Activated naive CD4-positive, alpha-beta T cell treated with anti-CD3 and anti-CD28 coated beads, Interleukin-2, amount 50 U/mL, for 24 hours (primary cell): ENCODE measurements around the gene SETD2.
"Not testable (repeated sequence)": the region's sequence is repeated elsewhere in the genome, so short reads cannot be mapped to it uniquely, and the experiment has no call there.

Experiments used
- H3K27ac Mint-ChIP-seq: one replicate; pipeline ENCODE4 v1.8.0; 2021; ENCODE audit warnings: mild to moderate bottlenecking, mixed read lengths
- H3K27me3 Mint-ChIP-seq: one replicate; pipeline ENCODE4 v1.8.0; 2021; ENCODE audit warnings: mixed read lengths
- H3K36me3 Mint-ChIP-seq: one replicate; pipeline ENCODE4 v1.8.0; 2021; ENCODE audit warnings: mixed read lengths
- H3K4me1 Mint-ChIP-seq: one replicate; pipeline ENCODE4 v1.8.0; 2021; ENCODE audit warnings: mixed read lengths
- H3K4me3 Mint-ChIP-seq: one replicate; pipeline ENCODE4 v1.8.0; 2021; ENCODE audit warnings: mild to moderate bottlenecking, mixed read lengths
- H3K9me3 Mint-ChIP-seq: one replicate; pipeline ENCODE4 v1.8.0; 2021; ENCODE audit warnings: mixed read lengths

Gene SETD2

GRCh38 chr3:47092090-47092489 lies 71.8 kb downstream of the SETD2 start:
- no peaks in the 10 kb centered on the region for H3K27me3 Mint-ChIP-seq
- H3K4me3 Mint-ChIP-seq: no peak overlapping the region
- no peaks in the 10 kb centered on the region for H3K9me3 Mint-ChIP-seq
- H3K36me3 Mint-ChIP-seq: peaks cover 10% of the 10 kb centered on the region
- peaks cover 15% of the 10 kb centered on the region for H3K4me1 Mint-ChIP-seq
- no peak overlapping the region for H3K27ac Mint-ChIP-seq

DNA sequence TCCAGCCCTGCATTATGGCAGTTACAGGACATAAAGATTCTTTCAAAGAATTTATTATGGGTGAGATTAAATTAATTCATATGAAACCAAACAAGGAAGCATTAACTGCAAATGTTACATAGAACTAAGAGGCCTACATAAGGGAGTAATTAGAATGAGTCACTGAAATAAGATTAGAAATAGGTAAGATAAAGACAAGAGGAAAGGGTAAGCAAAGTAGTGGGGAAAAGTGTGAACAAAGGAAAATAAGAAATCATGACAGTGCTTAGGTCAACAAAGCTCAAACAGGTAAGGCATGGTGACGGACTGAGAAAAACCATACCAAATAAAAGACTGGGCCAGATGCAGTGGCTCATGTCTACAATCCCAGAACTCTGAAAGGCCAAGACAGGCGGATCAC lies 74.3 kb downstream of the SETD2 start:
- Mint-ChIP-seq H3K4me1 (peaks cover 13% of the 10 kb centered on the region), H3K9me3 (no peaks in the 10 kb centered on the region), H3K27me3 (no peaks in the 10 kb centered on the region), H3K27ac (no peak overlapping the region), H3K36me3 (peaks cover 13% of the 10 kb centered on the region), H3K4me3 (no peak overlapping the region)

DNA sequence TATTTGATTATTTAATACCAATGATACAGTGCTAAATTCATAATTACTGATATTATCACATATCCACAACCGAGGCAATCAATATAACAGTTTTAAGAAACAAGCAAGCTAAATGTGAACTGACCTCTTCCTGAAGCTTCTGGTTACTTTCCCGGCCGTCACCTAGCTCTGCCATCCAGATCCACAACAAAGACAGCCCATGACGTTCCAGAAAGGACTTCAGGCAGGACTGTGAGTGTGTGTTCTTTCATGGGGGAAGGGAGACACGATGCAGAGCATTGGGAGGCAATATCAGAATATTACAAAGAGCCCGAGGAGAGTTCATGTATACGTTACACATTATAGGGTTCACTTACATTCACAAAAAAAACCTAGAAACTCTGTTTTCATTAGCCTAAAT lies 77.8 kb downstream of the SETD2 start:
- Mint-ChIP-seq H3K4me1 (peaks cover 32% of the 10 kb centered on the region), H3K27ac (no peak overlapping the region), H3K27me3 (no peaks in the 10 kb centered on the region), H3K9me3 (no peaks in the 10 kb centered on the region), H3K36me3 (peaks cover 29% of the 10 kb centered on the region), H3K4me3 (no peak overlapping the region)

- Mint-ChIP-seq H3K27me3 (no peaks in the 10 kb centered on the region), H3K36me3 (peaks cover 32% of the 10 kb centered on the region), H3K4me1 (peaks cover 37% of the 10 kb centered on the region), H3K27ac (peak overlapping the region; percentile 57), H3K9me3 (no peaks in the 10 kb centered on the region), H3K4me3 (no peak overlapping the region)
These were observed 80.1 kb downstream of the SETD2 start for GRCh38 chr3:47083786-47084185.

- H3K27ac Mint-ChIP-seq: peak overlapping the region; percentile 76
- H3K4me1 Mint-ChIP-seq: peaks cover 34% of the 10 kb centered on the region
- peaks cover 27% of the 10 kb centered on the region for H3K36me3 Mint-ChIP-seq
These were observed 81.4 kb downstream of the SETD2 start for GRCh38 chr3:47082519-47082918.

DNA sequence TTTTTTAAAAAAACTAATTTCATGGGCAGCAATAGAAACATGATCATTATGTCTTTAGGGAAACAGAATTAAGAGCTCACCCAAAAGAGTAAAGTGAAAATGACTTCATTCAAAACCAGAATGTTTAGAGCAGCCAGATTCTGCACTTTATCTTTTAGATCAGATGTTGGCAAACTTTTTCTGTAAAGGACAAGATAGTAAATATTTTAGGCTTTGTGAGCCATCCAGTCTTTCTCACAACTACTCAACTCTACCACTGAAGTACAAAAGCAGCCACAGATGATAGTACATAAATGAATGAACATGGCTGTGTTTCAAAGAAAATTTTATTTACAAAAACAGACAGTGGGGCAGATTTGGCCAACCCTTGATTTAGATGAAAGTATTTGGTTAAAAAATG lies 84.5 kb downstream of the SETD2 start:
- Mint-ChIP-seq H3K36me3 (peaks cover 27% of the 10 kb centered on the region), H3K27ac (peak overlapping the region; percentile 44)

More at GRCh38 chr3:47082519-47082918, 81.4 kb downstream of the SETD2 start:
- Mint-ChIP-seq H3K4me3 (no peak overlapping the region), H3K9me3 (no peaks in the 10 kb centered on the region), H3K27me3 (no peaks in the 10 kb centered on the region)

DNA sequence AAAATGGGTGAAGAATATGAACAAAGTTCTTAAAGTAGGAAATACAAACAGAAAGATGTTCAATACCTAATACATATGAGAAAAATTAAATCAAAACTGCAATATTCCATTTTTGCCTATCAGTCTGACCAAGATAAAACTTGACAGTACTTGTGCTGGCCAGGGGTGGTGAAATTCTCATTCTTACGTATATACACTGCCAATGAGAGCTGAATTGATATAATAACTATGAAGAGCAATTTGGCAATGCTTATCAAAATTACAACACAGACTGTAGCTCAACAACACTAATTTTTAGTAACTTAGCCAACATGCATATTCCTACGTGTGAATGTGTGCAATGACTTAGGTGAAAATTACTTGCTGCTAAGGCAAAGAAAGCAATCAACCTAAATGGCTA lies 90.2 kb downstream of the SETD2 start:
- no peaks in the 10 kb centered on the region for H3K27me3 Mint-ChIP-seq
- H3K27ac Mint-ChIP-seq: no peak overlapping the region
- peaks cover 16% of the 10 kb centered on the region for H3K36me3 Mint-ChIP-seq
- peaks cover 46% of the 10 kb centered on the region for H3K4me1 Mint-ChIP-seq
- H3K4me3 Mint-ChIP-seq: no peak overlapping the region
- H3K9me3 Mint-ChIP-seq: no peaks in the 10 kb centered on the region

More for the DNA sequence above, 84.5 kb downstream of the SETD2 start:
- Mint-ChIP-seq H3K4me3 (no peak overlapping the region), H3K4me1 (peaks cover 44% of the 10 kb centered on the region), H3K9me3 (no peaks in the 10 kb centered on the region), H3K27me3 (no peaks in the 10 kb centered on the region)

- H3K4me3 Mint-ChIP-seq: no peak overlapping the region
- H3K27me3 Mint-ChIP-seq: no peaks in the 10 kb centered on the region
- H3K9me3 Mint-ChIP-seq: no peaks in the 10 kb centered on the region
- H3K27ac Mint-ChIP-seq: peak overlapping the region; percentile 46
- peaks cover 37% of the 10 kb centered on the region for H3K4me1 Mint-ChIP-seq
- peaks cover 9% of the 10 kb centered on the region for H3K36me3 Mint-ChIP-seq
These were observed 93.1 kb downstream of the SETD2 start for GRCh38 chr3:47070770-47071169.

DNA sequence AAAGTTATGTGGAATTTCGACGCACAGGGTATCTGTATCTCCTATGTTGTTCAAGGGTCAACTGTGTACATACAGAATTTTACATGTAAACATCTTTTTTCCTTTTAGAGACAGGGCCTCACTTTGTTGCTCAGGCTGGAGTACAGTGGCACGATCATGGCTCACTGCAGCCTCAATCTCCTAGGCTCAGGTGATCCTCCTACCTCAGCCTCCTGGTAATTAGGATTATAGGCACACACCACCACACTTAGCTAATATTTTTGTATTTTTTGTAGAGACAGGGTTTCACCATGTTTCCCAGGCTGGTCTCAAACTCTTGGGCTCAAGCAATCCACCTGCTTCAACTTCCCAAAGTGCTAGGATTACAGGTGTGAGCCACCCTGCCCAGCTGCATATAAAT lies 97.7 kb downstream of the SETD2 start:
- not testable (repeated sequence) for H3K4me3 Mint-ChIP-seq

GRCh38 chr3:47065681-47066080 lies 98.2 kb downstream of the SETD2 start:
- Mint-ChIP-seq H3K27ac (no peak overlapping the region), H3K4me1 (peaks cover 32% of the 10 kb centered on the region), H3K36me3 (peaks cover 17% of the 10 kb centered on the region), H3K4me3 (no peak overlapping the region), H3K9me3 (no peaks in the 10 kb centered on the region), H3K27me3 (no peaks in the 10 kb centered on the region)

More for the DNA sequence above, 97.7 kb downstream of the SETD2 start:
- peaks cover 32% of the 10 kb centered on the region for H3K4me1 Mint-ChIP-seq
- not testable (repeated sequence) for H3K9me3 Mint-ChIP-seq, H3K27ac Mint-ChIP-seq, H3K27me3 Mint-ChIP-seq
- H3K36me3 Mint-ChIP-seq: peaks cover 15% of the 10 kb centered on the region

DNA sequence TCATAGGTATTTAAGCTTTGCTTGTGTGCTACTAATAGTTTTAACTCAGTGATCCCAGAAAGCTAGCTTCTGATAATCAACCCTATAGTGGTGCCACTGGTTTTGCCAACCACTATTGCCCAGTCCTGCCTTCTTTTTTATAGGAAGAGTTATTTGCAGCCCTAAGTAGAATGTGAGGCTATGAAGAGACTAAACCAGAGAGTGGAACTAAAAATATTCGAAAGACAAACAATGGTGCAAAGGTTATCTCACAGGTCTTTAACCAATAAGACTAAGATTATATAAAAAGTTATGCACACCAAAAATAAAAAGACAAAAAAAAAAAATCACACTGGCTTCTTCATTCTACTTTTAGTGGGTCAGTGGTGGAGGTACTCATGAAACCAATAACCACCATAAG lies 98.9 kb downstream of the SETD2 start:
- peaks cover 36% of the 10 kb centered on the region for H3K4me1 Mint-ChIP-seq
- H3K4me3 Mint-ChIP-seq: no peak overlapping the region
- H3K27me3 Mint-ChIP-seq: no peaks in the 10 kb centered on the region
- peaks cover 19% of the 10 kb centered on the region for H3K36me3 Mint-ChIP-seq
- H3K9me3 Mint-ChIP-seq: no peaks in the 10 kb centered on the region
- H3K27ac Mint-ChIP-seq: no peak overlapping the region

- peak overlapping the region; percentile 59 for H3K4me3 Mint-ChIP-seq
- H3K9me3 Mint-ChIP-seq: no peaks in the 10 kb centered on the region
- peaks cover 35% of the 10 kb centered on the region for H3K36me3 Mint-ChIP-seq
- peaks cover 66% of the 10 kb centered on the region for H3K4me1 Mint-ChIP-seq
- no peaks in the 10 kb centered on the region for H3K27me3 Mint-ChIP-seq
- peak overlapping the region; percentile 74 for H3K27ac Mint-ChIP-seq
These were observed 106.7 kb downstream of the SETD2 start for GRCh38 chr3:47057212-47057671.

DNA sequence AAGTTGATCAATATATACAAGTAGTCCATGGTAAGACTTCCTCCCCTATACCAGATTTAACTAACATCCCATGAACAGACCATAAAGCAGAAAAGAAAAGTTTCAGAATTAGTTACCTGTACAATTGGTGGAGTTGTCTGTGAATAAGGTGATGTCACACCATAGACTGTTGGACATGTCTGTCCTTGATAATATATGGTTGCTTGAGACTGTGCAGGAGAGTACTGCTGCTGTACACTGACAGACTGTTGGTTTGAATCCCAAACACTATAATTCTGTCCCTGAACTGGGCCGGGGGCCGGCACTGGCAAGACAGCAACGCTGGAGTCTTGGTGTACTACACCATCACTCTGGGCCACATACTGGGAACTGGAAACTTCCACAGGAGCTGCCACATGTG lies 107.2 kb downstream of the SETD2 start:
- peaks cover 32% of the 10 kb centered on the region for H3K36me3 Mint-ChIP-seq
- H3K4me3 Mint-ChIP-seq: peak overlapping the region; percentile 11
- peaks cover 60% of the 10 kb centered on the region for H3K4me1 Mint-ChIP-seq
- no peaks in the 10 kb centered on the region for H3K27me3 Mint-ChIP-seq
- peak overlapping the region; percentile 74 for H3K27ac Mint-ChIP-seq
- no peaks in the 10 kb centered on the region for H3K9me3 Mint-ChIP-seq

DNA sequence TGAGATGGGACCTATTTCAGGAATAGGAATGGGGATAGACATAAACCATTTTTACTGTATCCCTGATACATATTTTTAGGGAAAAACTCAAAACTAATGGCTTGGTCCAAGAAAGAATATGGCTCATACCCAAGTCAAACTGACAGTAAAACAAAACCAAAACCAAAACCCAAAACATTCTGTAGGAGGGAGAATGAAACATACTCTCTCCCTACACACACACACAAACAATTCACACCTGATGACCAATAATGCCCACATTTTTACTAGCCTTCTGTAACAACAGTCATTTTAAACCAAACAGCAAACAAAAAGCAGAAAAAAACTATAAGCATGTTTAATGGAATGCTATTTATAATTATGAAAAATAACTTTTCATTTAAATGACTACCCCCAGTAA lies 109.5 kb downstream of the SETD2 start:
- H3K4me1 Mint-ChIP-seq: peaks cover 52% of the 10 kb centered on the region
- H3K27me3 Mint-ChIP-seq: no peaks in the 10 kb centered on the region
- no peaks in the 10 kb centered on the region for H3K9me3 Mint-ChIP-seq
- no peak overlapping the region for H3K4me3 Mint-ChIP-seq
- peaks cover 29% of the 10 kb centered on the region for H3K36me3 Mint-ChIP-seq
- H3K27ac Mint-ChIP-seq: peak overlapping the region; percentile 30

DNA sequence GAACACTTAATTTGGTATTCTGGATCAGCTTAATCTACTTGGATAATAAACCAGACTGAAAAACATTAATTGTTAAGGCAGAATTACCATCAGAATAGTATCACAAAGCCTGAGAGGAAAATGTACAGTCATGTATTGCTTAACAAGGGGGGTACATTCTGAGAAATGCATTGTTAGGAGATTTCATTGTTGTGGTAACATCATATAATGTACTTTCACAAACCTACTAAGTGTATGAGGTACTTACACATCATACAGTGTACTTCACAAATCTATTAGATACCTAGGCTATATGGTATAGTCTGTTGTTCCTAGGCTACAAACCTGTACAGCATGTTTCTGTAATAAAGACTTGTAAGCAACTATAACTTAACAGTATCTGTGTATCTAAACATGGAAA lies 116.2 kb downstream of the SETD2 start:
- H3K4me3 Mint-ChIP-seq: no peak overlapping the region
- H3K36me3 Mint-ChIP-seq: peaks cover 9% of the 10 kb centered on the region

DNA sequence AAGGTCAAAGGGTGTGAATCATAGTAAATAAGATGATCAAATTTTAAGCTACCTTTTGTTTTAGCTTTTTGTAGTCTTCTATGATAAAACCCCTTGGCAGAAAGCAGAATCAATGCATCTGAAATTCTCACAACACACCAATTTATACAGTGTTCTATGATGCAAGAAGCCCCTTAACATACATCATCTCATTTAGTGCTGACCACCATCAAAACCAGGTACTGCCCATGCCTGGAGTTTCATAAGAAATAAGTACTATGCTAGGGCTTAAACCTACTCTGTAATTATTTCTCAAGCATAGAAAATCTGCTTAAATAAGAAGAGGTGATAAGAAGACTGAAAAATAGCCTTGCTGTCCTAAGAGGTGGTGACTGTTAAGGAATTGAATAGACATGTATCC lies 116.8 kb downstream of the SETD2 start:
- Mint-ChIP-seq H3K4me1 (peaks cover 23% of the 10 kb centered on the region), H3K9me3 (no peaks in the 10 kb centered on the region), H3K4me3 (no peak overlapping the region), H3K27ac (peak overlapping the region; percentile 26), H3K27me3 (no peaks in the 10 kb centered on the region), H3K36me3 (peaks cover 13% of the 10 kb centered on the region)

More for the DNA sequence above, 116.2 kb downstream of the SETD2 start:
- Mint-ChIP-seq H3K4me1 (peaks cover 23% of the 10 kb centered on the region), H3K27me3 (no peaks in the 10 kb centered on the region), H3K27ac (peak overlapping the region; percentile 26), H3K9me3 (no peaks in the 10 kb centered on the region)

DNA sequence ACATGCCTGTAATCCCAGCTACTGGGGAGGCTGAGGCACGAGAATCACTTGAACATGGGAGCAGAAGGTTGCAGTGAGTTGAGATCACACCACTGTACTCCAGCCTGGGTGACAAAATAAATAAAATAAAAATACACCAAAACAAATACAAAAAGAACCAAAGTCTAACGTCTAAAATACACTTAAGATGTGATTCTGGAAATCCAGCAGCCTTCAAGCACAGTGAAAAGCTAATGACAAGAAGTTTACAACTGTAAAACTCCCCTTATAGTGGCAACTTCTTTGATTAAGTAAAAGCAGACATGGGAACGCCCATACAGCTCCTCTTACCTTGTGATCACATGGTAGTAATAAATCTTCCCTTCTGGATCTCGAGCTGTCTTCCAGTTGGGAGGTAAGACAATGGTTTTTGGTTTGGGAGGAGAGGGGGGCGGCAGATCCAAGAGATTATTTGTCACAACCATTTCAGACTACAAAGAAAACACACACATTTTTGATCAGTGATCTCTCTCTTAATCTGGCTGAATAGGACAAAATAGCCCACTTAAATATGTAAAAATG lies 121.6 kb downstream of the SETD2 start:
- Mint-ChIP-seq H3K27ac (peak overlapping the region; percentile 49), H3K36me3 (peaks cover 27% of the 10 kb centered on the region), H3K9me3 (no peaks in the 10 kb centered on the region), H3K27me3 (no peaks in the 10 kb centered on the region), H3K4me1 (peaks cover 31% of the 10 kb centered on the region), H3K4me3 (no peak overlapping the region)
